Measurements from ENCODE around the gene AHNAK.
A peak's percentile ranks its signal among the peaks of the same experiment; 100 is the strongest.

AHNAK gene

DNA sequence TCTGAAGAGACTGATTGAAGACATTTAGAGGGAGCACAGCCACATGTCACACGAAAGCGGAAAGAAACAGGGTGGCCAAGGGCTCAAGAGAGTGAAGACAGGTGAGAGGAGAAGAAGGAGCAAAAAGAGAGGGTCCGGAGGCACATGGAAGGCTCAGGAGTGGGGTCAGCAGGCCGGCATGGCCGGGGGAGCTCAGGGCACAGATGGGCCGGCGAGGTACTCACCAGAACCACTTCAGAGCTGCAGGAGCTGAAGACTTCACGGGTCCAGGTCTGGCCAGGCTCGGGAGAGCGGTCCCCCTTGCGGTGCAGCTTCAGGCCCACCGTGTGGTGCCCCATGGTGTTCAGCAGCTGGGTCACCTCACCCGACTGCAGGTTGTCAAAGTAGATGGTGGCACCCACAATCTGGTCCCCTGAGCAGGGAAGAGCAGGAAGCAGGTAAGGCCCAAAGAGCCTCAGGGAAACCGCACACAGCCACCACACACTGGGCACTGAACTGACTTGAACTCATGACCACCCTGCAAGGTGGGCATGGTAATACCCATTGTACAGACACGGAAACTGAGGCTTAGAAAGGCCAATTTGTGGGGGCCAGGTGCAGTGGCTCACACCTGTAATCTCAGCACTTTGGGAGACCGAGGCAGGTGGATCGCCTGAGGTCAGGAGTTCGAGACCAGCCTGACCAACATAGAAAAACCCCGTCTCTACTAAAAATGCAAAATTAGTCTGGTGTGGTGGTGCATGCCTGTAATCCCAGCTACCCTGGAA, 11.6 kb downstream of the AHNAK start:
- no peak for DNase-seq (ENCODE audit: low read depth)

DNA sequence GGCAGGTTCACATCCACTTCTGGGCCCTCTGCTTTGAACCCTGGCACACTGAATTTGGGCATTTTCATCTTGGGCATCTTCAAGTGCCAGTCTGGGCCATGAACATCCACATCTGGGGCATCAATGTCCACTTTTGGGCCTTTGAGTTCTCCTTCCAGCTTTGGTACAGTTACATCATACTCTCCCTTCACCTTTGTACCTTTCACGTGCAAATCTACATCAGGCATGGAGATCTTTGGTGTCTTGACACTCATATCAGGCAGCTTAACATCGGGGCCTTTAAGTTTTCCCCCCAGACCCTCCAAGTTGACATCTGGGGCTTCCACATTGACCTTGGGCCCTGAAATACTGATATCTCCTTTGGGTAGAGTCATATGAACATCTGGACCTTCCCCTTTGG, 14.5 kb downstream of the AHNAK start:
- DNase-seq (ENCODE audit: low read depth) = no peak

DNA sequence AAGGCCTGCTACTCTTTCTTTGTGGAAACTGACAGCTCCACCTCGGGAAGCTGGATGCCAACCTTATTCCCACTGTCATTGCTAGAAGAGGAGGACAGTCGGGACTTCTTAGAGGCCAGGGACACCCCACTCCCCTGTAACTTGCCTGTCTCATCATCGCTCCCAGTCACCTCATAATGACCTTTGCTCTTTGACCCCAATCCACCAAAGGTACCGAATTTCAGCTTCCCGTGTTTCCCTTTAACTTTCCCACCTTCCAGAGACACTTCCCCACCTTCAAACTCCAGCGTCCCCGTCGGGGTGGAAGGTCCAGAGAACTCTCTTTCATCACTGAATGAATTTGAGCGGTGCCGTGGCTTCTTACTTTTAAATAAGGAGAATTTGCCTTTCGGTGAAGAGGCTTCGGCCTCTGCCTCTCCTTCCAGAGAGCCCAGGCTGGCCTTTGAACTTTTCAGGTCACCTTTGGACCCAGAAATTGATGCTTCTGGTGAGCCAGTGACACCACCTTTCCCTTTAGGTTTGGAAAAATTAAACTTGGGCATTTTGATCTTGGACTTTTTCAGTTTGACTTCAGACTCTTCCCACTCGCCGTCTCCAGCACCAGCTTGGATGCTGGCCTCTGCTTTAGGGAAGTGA, 29.8 kb downstream of the AHNAK start:
- DNase-seq (ENCODE audit: low read depth) = no peak

DNA sequence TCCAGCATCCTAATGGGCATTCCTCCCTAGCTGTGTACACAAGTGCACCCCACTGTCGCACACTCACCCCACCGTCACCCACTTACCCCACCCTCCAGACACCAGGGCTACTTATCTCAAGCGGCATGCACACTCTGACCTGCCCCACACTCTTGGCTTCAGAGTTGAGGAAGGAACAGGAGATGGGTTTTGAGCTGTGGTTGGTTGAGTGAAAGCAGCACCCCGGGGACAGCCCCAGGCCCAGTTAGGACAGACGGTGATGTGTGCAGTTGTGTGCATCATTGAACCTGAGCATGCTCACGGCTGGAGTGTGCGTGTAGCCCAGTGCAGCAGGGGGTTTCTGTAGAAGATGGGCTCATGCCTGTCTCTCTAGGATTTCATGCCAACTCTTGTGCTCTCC, 32.5 kb downstream of the AHNAK start:
- no peak for DNase-seq (ENCODE audit: low read depth)

DNA sequence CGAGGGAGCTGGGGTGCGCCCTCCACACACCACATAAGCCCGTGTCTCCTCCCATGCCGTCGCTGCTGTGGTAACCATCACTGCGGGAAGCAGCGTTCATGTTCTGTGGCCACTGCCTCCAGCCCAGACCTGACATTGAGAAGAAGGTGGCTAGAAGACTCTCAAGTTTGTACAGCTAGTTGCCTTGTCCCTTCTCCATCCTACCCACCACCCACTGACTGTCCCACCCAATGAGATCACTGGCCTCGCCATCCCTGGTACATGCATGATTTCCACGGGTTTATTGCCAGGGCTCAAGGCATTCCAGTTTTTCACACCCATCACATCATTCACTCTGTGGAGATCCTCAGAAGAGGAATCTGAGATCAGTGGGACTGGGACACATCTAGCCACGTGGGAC, 33.0 kb downstream of the AHNAK start:
- no peak for DNase-seq (ENCODE audit: low read depth)

DNA sequence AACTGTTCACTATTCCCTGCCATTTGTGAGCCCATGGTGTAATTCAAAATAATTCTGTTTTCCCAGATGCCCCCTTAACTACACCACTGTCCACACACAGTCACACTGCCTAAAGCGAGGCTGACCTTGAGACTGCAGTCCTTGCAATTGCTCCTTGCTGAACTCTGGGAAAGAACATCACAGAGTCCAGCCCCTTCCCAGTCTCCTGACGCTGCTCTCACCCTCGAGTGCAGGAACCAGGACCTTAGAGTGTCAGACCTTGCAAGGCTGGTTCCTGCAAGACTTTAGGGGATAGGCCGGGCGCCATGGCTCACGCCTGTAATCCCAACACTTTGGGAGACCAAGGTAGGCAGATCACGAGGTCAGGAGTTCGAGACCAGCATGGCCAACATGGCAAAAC, 33.6 kb downstream of the AHNAK start:
- DNase-seq (ENCODE audit: low read depth) = no peak

DNA sequence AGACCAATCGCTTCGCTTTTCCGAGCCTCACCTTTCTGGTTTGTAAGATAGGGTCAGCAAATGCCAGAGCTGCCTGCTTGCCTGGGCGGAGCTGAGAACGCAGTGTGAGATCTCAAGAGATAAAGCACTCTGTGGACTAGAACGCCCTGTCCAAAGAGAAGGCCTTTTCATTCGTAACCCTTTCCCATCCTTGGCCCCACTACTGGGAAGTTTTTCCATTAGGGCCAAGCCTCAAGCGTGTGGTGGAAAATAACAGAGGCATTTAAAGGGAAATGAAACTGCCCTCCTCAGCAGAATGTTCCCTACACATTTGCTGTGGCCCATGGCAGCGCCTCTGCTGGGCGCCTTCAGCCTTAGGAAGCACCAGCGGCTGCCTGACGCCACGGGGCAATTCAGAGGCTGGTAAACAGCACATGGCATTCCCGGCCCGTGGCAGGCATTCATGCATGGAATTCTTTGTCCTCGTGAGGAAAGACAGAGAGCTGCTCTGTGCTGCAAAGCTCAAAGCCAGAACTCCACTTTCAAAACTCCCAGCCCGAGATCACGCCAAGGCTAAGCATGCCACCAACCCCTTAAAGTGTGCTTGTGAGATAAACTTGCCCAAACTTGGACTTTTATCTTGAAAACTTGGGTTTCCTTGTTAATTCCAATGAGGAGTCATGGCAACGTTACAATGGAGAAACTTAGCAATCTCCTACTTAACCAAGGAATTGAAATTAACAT, 38.1 kb downstream of the AHNAK start:
- DNase-seq (ENCODE audit: low read depth) = no peak

DNA sequence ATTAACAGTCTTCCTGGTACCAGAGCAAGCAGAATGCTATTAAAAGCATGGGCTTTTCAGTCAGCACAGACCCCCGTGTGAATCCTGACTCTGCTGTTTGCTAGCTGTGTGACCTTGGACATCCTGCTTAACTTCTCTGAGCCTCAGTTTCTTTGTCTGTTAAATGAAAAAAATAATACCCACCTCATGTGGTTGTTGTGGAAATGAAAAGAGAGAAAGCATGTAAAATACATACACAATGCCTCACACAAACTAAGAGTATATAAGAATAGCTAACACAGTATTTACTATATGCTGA, 39.5 kb downstream of the AHNAK start:
- DNase-seq (ENCODE audit: low read depth) = no peak

DNA sequence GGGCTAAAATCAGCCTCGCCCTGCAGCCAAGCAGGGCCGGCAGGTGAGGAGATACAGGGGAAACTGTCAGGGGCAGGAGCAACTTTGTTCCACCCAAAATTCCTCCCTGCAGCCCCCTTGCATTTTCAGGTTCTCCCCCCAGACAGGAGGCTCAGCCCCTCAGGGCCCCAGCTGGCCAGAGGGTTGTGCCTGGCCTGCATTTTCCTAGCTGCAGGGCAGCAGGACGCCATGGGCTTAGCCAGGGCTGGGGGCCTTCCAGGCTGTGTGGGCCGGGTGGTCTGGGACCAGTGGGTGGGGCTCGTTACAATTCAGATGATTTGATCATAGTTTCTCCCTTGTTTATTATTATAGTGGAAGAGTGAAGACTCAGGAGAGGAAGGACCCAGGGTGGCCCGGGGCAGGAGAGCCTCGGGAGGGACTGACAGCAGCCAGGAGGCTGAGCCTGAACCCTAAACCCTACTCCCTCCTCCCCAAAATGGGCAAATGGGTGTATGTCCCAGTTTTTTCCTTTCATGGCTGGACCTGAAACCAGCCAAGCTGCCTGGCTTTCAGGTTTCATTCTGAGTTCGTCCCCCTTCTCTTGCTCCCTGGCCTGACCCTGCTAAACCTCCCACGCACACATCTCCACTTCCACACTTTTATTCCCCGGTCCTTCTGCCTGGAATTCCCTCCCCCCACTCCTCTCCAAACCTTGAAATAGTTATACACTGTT, 40.0 kb downstream of the AHNAK start:
- no peak for DNase-seq (ENCODE audit: low read depth)

DNA sequence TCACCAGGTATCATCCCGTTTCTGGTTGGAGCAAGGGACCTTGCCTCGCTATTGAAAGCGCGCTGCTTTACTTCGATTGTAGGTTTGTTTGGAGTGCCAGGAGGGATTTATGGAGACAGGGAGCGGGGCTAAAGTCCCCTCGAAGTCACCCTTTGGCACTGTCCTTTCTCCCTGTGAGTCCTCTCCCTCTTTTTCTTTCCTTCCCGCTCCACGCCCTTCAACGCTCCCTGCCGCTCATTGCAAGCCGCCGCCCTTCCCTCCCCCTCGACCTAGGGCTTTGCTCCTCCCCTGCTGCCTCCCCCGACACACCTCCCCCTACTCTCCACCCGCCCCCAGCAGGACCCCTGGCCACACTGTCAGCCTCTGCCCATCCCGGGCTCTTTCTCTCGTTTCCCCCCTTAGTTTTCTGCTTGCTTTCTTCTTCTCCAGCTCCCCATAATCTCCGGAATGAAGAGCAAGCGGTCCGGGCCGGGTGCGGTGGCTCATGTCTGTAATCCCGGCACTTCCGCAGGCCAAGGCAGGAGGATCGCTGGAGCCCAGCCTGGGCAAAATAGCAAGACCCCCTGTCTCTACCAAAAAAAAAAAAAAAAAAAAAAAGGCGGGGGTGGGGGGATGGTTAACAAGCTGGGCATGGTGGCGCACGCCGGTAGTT, 41.0 kb downstream of the AHNAK start:
- DNase-seq (ENCODE audit: low read depth) = no peak

DNA sequence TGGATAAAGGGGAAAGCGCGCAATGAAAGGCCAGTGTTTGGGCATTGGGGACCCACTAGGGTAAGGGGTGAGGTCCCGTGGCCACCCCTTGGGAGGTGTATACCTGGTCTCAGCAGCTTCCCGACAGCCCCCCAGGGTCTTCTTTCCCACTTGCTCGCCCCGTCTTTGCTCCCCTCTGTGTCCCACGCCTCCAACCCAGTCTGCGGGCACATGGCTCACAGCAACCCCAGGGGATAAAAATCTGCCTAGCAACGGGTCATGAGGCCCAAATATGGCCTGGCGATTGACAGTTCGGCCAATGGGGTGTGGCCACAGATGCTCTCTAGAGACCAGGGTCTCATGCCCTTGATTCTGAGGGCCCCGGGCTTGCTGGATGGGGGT, 41.6 kb downstream of the AHNAK start:
- DNase-seq (ENCODE audit: low read depth) = no peak

DNA sequence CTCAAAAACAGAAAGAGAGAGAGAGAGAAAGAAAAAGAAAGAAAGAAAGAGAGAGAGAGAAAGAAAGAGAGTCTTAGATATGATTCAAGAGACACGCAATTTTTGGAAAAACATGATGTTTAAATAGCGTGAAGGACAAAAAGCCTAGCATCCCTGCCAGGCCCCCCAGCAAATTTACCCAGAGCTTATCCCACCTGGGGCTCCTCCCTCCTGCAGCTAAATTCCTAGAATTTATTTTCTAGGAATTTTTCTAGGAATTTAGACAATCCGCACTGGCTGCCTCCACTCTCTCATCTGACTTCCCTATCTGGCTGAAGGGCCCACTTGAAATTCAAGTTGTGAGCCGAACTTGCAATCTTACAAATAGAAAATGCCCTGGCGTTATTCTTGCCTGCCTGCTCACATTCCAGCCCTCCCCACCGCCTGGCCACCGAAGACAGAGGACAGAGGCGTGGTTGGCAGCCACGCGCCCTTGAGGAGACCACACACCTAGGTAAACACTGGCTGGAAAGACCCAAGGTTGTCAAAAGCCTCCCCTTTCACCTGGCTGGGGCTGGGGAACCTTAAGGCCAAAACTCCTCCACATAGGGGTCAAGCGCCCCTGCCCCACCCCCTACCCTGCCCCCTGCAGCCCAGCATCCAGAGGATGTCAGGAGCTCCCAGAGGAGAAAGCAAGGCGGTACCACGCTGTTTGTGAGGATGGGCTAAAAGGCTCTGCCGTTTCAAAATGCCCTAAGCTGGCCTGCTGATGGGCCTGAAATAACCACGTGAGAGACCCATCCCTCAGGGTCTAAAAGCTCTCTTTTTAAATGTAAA, 42.2 kb downstream of the AHNAK start:
- no peak for DNase-seq (ENCODE audit: low read depth)

DNA sequence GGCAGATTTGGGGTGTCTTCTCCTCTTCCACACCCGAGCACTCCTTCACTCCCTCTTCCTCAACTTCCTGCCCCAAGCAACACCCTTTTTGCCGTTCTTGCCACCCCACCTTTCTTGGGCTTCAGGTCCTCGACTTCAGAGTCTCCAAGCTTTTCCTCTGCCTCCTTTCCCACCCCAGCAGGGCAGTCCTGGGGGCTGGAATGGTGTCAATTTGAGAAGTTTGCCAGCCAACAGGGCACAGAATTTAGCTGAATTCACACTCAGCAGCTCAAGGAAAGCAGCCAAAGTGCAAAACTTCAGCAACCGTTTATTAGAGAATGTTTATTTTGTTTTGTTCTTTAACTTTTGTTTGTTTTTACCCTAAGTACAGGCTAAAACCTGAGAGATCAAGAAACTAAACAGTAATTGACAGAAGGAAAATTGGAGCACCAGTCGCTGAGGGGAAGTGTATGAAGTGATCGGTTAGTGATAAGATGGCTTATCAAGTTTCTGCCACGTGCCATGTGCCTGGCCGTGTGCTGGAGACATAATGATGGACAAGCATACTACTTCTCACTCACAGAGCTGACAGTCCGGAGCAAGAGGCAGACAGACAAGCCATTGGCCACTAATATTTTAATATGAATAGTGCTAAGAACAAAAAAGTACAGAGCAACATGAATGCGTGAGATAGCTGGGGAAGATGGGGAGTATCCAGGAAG, 44.4 kb downstream of the AHNAK start:
- DNase-seq (ENCODE audit: low read depth) = no peak

DNA sequence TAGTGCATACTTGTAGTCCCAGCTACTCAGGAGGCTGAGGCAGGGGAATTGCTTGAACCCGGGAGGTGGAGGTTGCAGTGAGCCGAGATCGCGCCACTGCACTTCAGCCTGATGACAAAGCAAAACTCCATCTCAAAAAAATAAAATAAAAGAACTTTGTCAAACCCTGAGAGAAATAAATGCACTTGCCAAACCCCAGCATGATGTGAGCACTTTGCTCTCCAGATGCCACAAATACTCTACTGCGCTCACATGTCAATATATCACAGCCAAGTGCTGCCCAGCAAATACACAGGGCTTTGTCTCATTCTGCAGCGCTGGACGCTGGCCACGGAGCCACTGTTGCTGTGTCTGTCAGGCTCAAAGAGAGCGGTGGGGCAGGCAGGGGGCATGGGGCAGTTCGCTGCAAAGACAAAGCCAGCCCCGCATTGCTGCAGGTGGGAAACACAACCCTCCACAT, 45.1 kb downstream of the AHNAK start:
- no peak for DNase-seq (ENCODE audit: low read depth)

DNA sequence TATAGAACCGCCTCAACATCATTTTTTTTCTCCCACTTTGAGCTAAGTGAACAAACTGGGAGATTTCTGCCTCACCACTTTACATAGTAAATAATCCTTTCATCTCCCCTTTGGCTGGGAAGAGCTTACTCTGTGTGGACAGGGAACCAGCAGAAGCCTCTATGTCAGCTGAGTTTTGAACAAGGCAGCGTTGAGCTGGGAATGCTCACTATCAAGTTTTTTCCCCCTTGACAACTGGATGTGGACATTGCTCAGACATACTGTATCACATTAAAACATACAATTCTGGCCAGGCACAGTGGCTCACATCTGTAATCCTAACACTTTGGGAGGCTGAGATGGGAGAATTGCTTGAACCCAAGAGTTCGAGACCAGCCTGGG, 46.0 kb downstream of the AHNAK start:
- no peak for DNase-seq (ENCODE audit: low read depth)

DNA sequence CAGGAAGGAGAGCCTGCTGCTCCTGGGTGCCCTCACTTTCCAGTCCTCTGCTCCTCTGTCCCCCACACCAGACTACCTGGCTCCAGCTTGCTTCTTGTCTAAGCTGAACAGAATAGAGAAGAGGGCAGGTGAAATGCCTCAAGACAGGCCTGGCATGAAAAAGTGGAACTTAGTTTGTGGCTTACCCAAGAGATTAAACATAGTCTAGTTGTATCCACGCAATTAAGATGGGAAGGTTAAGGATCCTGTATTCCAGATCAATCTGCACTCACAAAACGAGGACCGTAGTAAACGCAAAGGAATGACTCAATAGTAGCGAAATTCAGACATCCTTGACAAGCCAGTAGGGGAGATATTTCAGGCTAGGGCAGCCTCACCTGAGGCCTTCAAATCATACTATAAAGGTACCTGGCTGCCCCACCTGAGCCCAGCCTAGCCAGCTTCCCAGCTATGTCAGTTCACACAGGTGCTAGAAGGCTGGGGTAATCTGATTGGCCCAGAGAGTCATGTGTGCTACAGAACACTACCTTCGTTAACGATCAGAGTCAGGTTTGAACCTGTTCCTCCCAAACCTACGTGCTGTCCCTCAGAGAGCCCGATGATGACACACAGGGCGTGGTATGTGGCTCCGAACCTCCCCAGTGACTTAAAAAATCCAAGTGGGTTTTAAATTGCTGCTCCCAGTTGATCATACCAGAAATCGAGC, 46.5 kb downstream of the AHNAK start:
- DNase-seq (ENCODE audit: low read depth) = no peak

DNA sequence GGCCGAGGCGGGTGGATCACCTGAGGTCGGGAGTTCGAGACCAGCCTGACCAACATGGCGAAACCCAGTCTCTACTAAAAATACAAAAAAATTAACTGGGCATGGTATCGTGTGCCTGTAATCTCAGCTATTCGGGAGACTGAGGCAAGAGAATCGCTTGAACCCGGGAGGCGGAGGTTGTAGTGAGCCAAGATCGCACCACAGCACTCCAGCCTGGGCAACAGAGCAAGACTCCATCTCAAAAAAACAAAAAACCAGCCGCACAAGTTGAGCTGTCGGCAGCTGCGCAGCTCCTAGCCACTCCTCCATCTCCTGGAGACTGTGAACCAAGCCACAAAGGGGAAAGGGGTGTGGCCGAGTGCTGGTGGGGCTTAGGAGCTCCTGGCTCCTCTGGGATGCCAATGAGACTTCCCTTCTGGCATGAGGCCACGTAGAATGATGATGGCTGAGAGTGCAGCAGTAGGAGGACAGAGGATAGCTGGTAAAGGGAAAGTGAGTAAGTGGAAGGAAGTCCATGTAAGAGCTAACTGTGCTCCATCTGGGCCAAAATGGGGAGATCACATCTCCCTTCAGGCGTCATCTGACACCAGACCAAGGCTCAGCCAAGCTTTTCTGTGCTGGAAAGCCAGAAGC, 47.2 kb downstream of the AHNAK start:
- DNase-seq (ENCODE audit: low read depth) = peak; percentile 32

DNA sequence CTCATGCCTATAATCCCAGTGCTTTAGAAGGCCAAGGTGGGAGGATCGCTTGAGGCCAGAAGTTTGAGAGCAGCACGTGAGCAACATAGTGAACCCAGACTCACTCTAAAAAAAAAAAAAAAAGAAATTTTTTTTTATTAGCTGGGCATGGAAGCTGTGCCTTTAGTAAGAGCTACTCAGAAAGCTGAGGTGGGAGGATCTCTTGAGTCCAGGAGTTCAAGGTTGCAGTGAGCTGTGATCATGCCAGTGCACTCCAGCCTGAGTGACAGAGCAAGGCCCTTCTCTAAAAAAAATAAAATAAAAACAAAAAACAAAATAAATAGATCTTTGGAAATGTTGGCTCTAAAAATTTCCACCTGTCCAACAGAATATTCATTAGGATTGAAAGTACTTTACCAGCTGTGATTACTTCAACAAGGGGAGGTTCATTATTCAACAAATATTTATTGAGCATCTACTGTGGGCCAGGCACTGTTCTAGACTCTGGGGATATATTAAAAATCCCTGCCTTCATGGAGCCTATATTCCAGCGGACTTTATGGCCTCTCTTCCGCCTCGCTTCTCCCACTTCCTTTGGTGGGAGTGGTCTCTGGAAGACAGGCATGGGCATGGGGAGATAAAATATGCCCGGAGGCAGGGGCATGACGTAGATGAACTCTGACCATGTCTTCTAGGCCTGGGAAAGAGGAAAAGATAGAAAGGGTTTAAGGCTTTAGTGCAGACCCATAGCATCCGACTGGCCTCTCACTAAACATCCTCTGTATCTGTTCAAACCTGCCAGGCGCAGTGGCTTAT, 47.9 kb downstream of the AHNAK start:
- DNase-seq (ENCODE audit: low read depth) = no peak

DNA sequence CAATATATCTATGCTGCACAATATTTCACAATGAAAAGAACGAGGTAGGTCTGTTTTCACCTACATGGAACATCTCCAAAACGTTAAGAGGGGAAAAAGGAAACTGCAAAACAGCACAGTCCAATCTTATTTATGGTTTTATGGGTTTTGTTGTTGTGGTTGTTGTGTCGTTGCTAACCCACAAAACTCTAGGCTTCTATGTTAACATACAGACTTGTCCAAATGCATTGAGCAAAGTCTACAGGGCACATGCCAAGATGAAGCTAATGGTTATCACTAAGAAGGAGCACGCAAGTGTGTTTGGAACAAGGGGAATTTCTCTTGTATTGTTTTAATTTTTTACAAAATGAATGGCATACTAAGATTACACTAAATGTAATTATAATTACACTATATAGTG, 48.6 kb downstream of the AHNAK start:
- no peak for DNase-seq (ENCODE audit: low read depth)
